ENCODE data around the gene COQ5.

The COQ5 gene

GRCh38 chr12:120481022-120481767 is 47.8 kb downstream of the COQ5 start:
- H3K36me3 ChIP-seq (ENCODE audit: control insufficient read depth, insufficient read depth, low read length) = no peaks in the 10 kb centered on the region
- H3K27ac ChIP-seq (ENCODE audit: low read depth, low read length) = no peak overlapping the region
- no peaks in the 10 kb centered on the region for H3K9me3 ChIP-seq (ENCODE audit: control insufficient read depth, insufficient read depth, low read length)
- no peak overlapping the region for H3K9ac ChIP-seq (ENCODE audit: low read depth, low read length)
- no peaks in the 10 kb centered on the region for H3K4me1 ChIP-seq (ENCODE audit: control insufficient read depth, insufficient read depth, low read length)
- no peaks in the 10 kb centered on the region for H3K27me3 ChIP-seq (ENCODE audit: control insufficient read depth, insufficient read depth, low read length)
- H3K4me3 ChIP-seq (ENCODE audit: low read depth, low read length) = no peak overlapping the region

- Histone ChIP-seq H3K36me3 (ENCODE audit: control insufficient read depth, insufficient read depth, low read length) (no peaks in the 10 kb centered on the region), H3K27me3 (ENCODE audit: control insufficient read depth, insufficient read depth, low read length) (no peaks in the 10 kb centered on the region), H3K27ac (ENCODE audit: low read depth, low read length) (no peak overlapping the region), H3K4me1 (ENCODE audit: control insufficient read depth, insufficient read depth, low read length) (no peaks in the 10 kb centered on the region), H3K9ac (ENCODE audit: low read depth, low read length) (no peak overlapping the region), H3K4me3 (ENCODE audit: low read depth, low read length) (no peak overlapping the region), H3K9me3 (ENCODE audit: control insufficient read depth, insufficient read depth, low read length) (no peaks in the 10 kb centered on the region)
These were observed 48.7 kb downstream of the COQ5 start for GRCh38 chr12:120480211-120480610.

- no peaks in the 10 kb centered on the region for H3K36me3 ChIP-seq (ENCODE audit: control insufficient read depth, insufficient read depth, low read length)
- no peak overlapping the region for H3K9ac ChIP-seq (ENCODE audit: low read depth, low read length)
- H3K27me3 ChIP-seq (ENCODE audit: control insufficient read depth, insufficient read depth, low read length) = no peaks in the 10 kb centered on the region
- peak overlapping the region; percentile 12 for H3K27ac ChIP-seq (ENCODE audit: low read depth, low read length)
- no peak overlapping the region for H3K4me3 ChIP-seq (ENCODE audit: low read depth, low read length)
- no peaks in the 10 kb centered on the region for H3K4me1 ChIP-seq (ENCODE audit: control insufficient read depth, insufficient read depth, low read length)
- no peaks in the 10 kb centered on the region for H3K9me3 ChIP-seq (ENCODE audit: control insufficient read depth, insufficient read depth, low read length)
These were observed 49.5 kb downstream of the COQ5 start for GRCh38 chr12:120479458-120479857.

GRCh38 chr12:120475643-120476042 is 53.3 kb downstream of the COQ5 start:
- no peak overlapping the region for H3K9ac ChIP-seq (ENCODE audit: low read depth, low read length)
- H3K4me1 ChIP-seq (ENCODE audit: control insufficient read depth, insufficient read depth, low read length) = no peaks in the 10 kb centered on the region
- no peak overlapping the region for H3K27ac ChIP-seq (ENCODE audit: low read depth, low read length)
- H3K36me3 ChIP-seq (ENCODE audit: control insufficient read depth, insufficient read depth, low read length) = no peaks in the 10 kb centered on the region
- H3K9me3 ChIP-seq (ENCODE audit: control insufficient read depth, insufficient read depth, low read length) = no peaks in the 10 kb centered on the region
- no peaks in the 10 kb centered on the region for H3K27me3 ChIP-seq (ENCODE audit: control insufficient read depth, insufficient read depth, low read length)
- no peak overlapping the region for H3K4me3 ChIP-seq (ENCODE audit: low read depth, low read length)

GRCh38 chr12:120474616-120474960 is 54.4 kb downstream of the COQ5 start:
- H3K9me3 ChIP-seq (ENCODE audit: control insufficient read depth, insufficient read depth, low read length) = no peaks in the 10 kb centered on the region
- H3K36me3 ChIP-seq (ENCODE audit: control insufficient read depth, insufficient read depth, low read length) = no peaks in the 10 kb centered on the region
- H3K4me3 ChIP-seq (ENCODE audit: low read depth, low read length) = no peak overlapping the region
- H3K27me3 ChIP-seq (ENCODE audit: control insufficient read depth, insufficient read depth, low read length) = no peaks in the 10 kb centered on the region
- H3K9ac ChIP-seq (ENCODE audit: low read depth, low read length) = no peak overlapping the region
- H3K27ac ChIP-seq (ENCODE audit: low read depth, low read length) = no peak overlapping the region
- H3K4me1 ChIP-seq (ENCODE audit: control insufficient read depth, insufficient read depth, low read length) = 0 out of 2 replicates have a peak, but pooled peaks cover 4% of the 10 kb centered on the region

GRCh38 chr12:120473807-120474615 is 54.9 kb downstream of the COQ5 start:
- no peaks in the 10 kb centered on the region for H3K27me3 ChIP-seq (ENCODE audit: control insufficient read depth, insufficient read depth, low read length)
- H3K27ac ChIP-seq (ENCODE audit: low read depth, low read length) = no peak overlapping the region
- H3K4me3 ChIP-seq (ENCODE audit: low read depth, low read length) = no peak overlapping the region
- H3K9me3 ChIP-seq (ENCODE audit: control insufficient read depth, insufficient read depth, low read length) = no peaks in the 10 kb centered on the region
- 0 out of 2 replicates have a peak, but pooled peaks cover 4% of the 10 kb centered on the region for H3K4me1 ChIP-seq (ENCODE audit: control insufficient read depth, insufficient read depth, low read length)
- no peak overlapping the region for H3K9ac ChIP-seq (ENCODE audit: low read depth, low read length)
- H3K36me3 ChIP-seq (ENCODE audit: control insufficient read depth, insufficient read depth, low read length) = no peaks in the 10 kb centered on the region

GRCh38 chr12:120472521-120472920 is 56.4 kb downstream of the COQ5 start:
- Histone ChIP-seq H3K4me3 (ENCODE audit: low read depth, low read length) (no peak overlapping the region), H3K27ac (ENCODE audit: low read depth, low read length) (no peak overlapping the region), H3K36me3 (ENCODE audit: control insufficient read depth, insufficient read depth, low read length) (peaks cover 2% of the 10 kb centered on the region; the same call in 1 of the 2 replicates), H3K9ac (ENCODE audit: low read depth, low read length) (no peak overlapping the region), H3K9me3 (ENCODE audit: control insufficient read depth, insufficient read depth, low read length) (no peaks in the 10 kb centered on the region), H3K27me3 (ENCODE audit: control insufficient read depth, insufficient read depth, low read length) (no peaks in the 10 kb centered on the region), H3K4me1 (ENCODE audit: control insufficient read depth, insufficient read depth, low read length) (0 out of 2 replicates have a peak, but pooled peaks cover 4% of the 10 kb centered on the region)

- H3K27ac ChIP-seq (ENCODE audit: low read depth, low read length) = peak overlapping the region; percentile 96
- peaks cover 21% of the 10 kb centered on the region for H3K36me3 ChIP-seq (ENCODE audit: control insufficient read depth, insufficient read depth, low read length)
- no peaks in the 10 kb centered on the region for H3K9me3 ChIP-seq (ENCODE audit: control insufficient read depth, insufficient read depth, low read length)
- peak overlapping the region; percentile 72 for H3K4me3 ChIP-seq (ENCODE audit: low read depth, low read length)
- peaks cover 7% of the 10 kb centered on the region; the same call in 1 of the 2 replicates for H3K4me1 ChIP-seq (ENCODE audit: control insufficient read depth, insufficient read depth, low read length)
- no peaks in the 10 kb centered on the region for H3K27me3 ChIP-seq (ENCODE audit: control insufficient read depth, insufficient read depth, low read length)
- peak overlapping the region; percentile 16; the same call in 1 of the 2 replicates for H3K9ac ChIP-seq (ENCODE audit: low read depth, low read length)
These were observed 58.7 kb downstream of the COQ5 start for GRCh38 chr12:120470150-120470784.

GRCh38 chr12:120469450-120470149 is 59.4 kb downstream of the COQ5 start, which contains the start of gene SRSF9:
SRSF9 (minus strand) TSS chr12:120469748; CDS start chr12:120469609, 139 bp downstream.
- H3K9me3 ChIP-seq (ENCODE audit: control insufficient read depth, insufficient read depth, low read length) = no peaks in the 10 kb centered on the region
- no peaks in the 10 kb centered on the region for H3K27me3 ChIP-seq (ENCODE audit: control insufficient read depth, insufficient read depth, low read length)
- peaks cover 7% of the 10 kb centered on the region; the same call in 1 of the 2 replicates for H3K4me1 ChIP-seq (ENCODE audit: control insufficient read depth, insufficient read depth, low read length)
- H3K36me3 ChIP-seq (ENCODE audit: control insufficient read depth, insufficient read depth, low read length) = peaks cover 28% of the 10 kb centered on the region
- peak within 1 kb of the TSS; percentile 96 for H3K27ac ChIP-seq (ENCODE audit: low read depth, low read length)
- H3K4me3 ChIP-seq (ENCODE audit: low read depth, low read length) = peak within 1 kb of the TSS; percentile 72
- H3K9ac ChIP-seq (ENCODE audit: low read depth, low read length) = peak within 1 kb of the TSS; percentile 91

- Histone ChIP-seq H3K4me3 (ENCODE audit: low read depth, low read length) (peak overlapping the region; percentile 72), H3K27me3 (ENCODE audit: control insufficient read depth, insufficient read depth, low read length) (no peaks in the 10 kb centered on the region), H3K36me3 (ENCODE audit: control insufficient read depth, insufficient read depth, low read length) (peaks cover 35% of the 10 kb centered on the region), H3K27ac (ENCODE audit: low read depth, low read length) (peak overlapping the region; percentile 96), H3K4me1 (ENCODE audit: control insufficient read depth, insufficient read depth, low read length) (peaks cover 7% of the 10 kb centered on the region; the same call in 1 of the 2 replicates), H3K9me3 (ENCODE audit: control insufficient read depth, insufficient read depth, low read length) (no peaks in the 10 kb centered on the region), H3K9ac (ENCODE audit: low read depth, low read length) (peak overlapping the region; percentile 91)
These were observed 60.0 kb downstream of the COQ5 start for GRCh38 chr12:120468821-120469449.
